Transverse colon (tissue), 3 donors: ENCODE measurements around the gene ESD.

Experiments used
- CTCF ChIP-seq, 5 experiments: fragments of 200-600 bp in 3 of 5; fragments of 450-650 bp in 2 of 5; sonication (generic) in 3 of 5; IDR thresholded peaks; 1 replicate in 2 of 5; 2 replicates in 3 of 5; pipeline ENCODE4 v1.5.1; 2016 to 2017; ENCODE audit warnings: antibody characterized with exemption in 5 of 5, inconsistent platforms in 3 of 5, mild to moderate bottlenecking in 2 of 5, moderate library complexity in 1 of 5
- EP300 ChIP-seq: sonication (generic); formaldehyde crosslinking; IDR thresholded peaks from one replicate; pipeline ENCODE4 v1.6.1; 2017; ENCODE audit warnings: antibody characterized with exemption, low read depth
- POLR2A ChIP-seq: fragments of 450-650 bp; IDR thresholded peaks from one replicate; pipeline ENCODE4 v1.6.1; 2016; ENCODE audit warnings: antibody characterized with exemption, mild to moderate bottlenecking, moderate library complexity

- no peak for TF ChIP-seq CTCF (IDR thresholded peaks at IDR 0.05)
- no peak for TF ChIP-seq POLR2A
- TF ChIP-seq EP300, result no peak
Observed at GRCh38 chr13:46839399-46839798, 42.4 kb upstream of the ESD start.
